Fibroblast of the conjunctiva (primary cell): ENCODE measurements around the gene FLRT3.

Experiments used
- DNase-seq: peaks from one replicate; pipeline ENCODE4 v3.0.0-alpha.2; 2010; ENCODE audit warnings: low read depth

FLRT3 gene

GRCh38 chr20:14337400-14338171, at the start of gene FLRT3:
TSS of gene FLRT3 (minus strand) at chr20:14337612. CDS start at chr20:14327506, 10,106 bp downstream.
- DNase-seq: peak; percentile 98

GRCh38 chr20:14386726-14387125, 49.3 kb upstream of the FLRT3 start:
- DNase-seq: no peak

GRCh38 chr20:14385176-14385740, 47.8 kb upstream of the FLRT3 start:
- DNase-seq: no peak

GRCh38 chr20:14384416-14385175, 47.2 kb upstream of the FLRT3 start:
- peak; percentile 8 for DNase-seq

- DNase-seq: no peak
Observed at GRCh38 chr20:14383335-14383734, 45.9 kb upstream of the FLRT3 start.

- DNase-seq: no peak
Observed at GRCh38 chr20:14378326-14378725, 40.9 kb upstream of the FLRT3 start.

GRCh38 chr20:14375416-14375985, 38.1 kb upstream of the FLRT3 start:
- no peak for DNase-seq

- DNase-seq: no peak
Observed at GRCh38 chr20:14374196-14374595, 36.8 kb upstream of the FLRT3 start.

GRCh38 chr20:14361509-14362345, 24.3 kb upstream of the FLRT3 start:
- no peak for DNase-seq

GRCh38 chr20:14360416-14360815, 23.0 kb upstream of the FLRT3 start:
- DNase-seq: no peak

- no peak for DNase-seq
Observed at GRCh38 chr20:14355791-14356190, 18.4 kb upstream of the FLRT3 start.

GRCh38 chr20:14344746-14345145, 7.3 kb upstream of the FLRT3 start:
- DNase-seq: no peak

GRCh38 chr20:14343491-14344065, 6.2 kb upstream of the FLRT3 start:
- no peak for DNase-seq

GRCh38 chr20:14342918-14343317, 5.5 kb upstream of the FLRT3 start:
- no peak for DNase-seq

- DNase-seq: no peak
Observed at GRCh38 chr20:14341801-14342200, 4.4 kb upstream of the FLRT3 start.

- DNase-seq: no peak
Observed at GRCh38 chr20:14336686-14337085, 726 bp downstream of the FLRT3 start.

- DNase-seq: no peak
Observed at GRCh38 chr20:14335052-14335451, 2.4 kb downstream of the FLRT3 start.

GRCh38 chr20:14334306-14334930, 3.0 kb downstream of the FLRT3 start:
- peak; percentile 80 for DNase-seq

GRCh38 chr20:14333721-14334120, 3.7 kb downstream of the FLRT3 start:
- DNase-seq: no peak

GRCh38 chr20:14332866-14333265, 4.5 kb downstream of the FLRT3 start:
- no peak for DNase-seq

GRCh38 chr20:14331646-14332045, 5.8 kb downstream of the FLRT3 start:
- no peak for DNase-seq
